ENCODE results near the gene PRPF31. TPM values are rescaled to one million over a fixed set of nuclear protein-coding genes. Genes with fewer than 3 reads are reported as not detected.

PRPF31 gene
- total RNA-seq, 1 experiment from 2014 or later: 84.4 TPM

GRCh38 chr19:54081032-54081431 is 34.5 kb upstream of the PRPF31 start, which contains the start of gene TARM1:
TARM1 (minus strand) TSS chr19:54081365; CDS start chr19:54081340, 25 bp downstream.
- H3K14ac ChIP-seq (ENCODE audit: insufficient read depth, low read length): no peak within 1 kb of the TSS
- H3K23ac ChIP-seq (ENCODE audit: insufficient read length, low read depth, low read length): no peak within 1 kb of the TSS
- H4K5ac ChIP-seq (ENCODE audit: insufficient read length, low read depth, low read length): no peak within 1 kb of the TSS
- no peak within 1 kb of the TSS for H2BK5ac ChIP-seq (ENCODE audit: insufficient read length, low read length)
- peaks cover 6% of the 10 kb centered on the region for H3K9me3 ChIP-seq (ENCODE audit: control insufficient read depth, low read depth, low read length)
- no peak within 1 kb of the TSS for H2BK120ac ChIP-seq (ENCODE audit: low read depth, low read length, poor library complexity, severe bottlenecking)
- H2AK5ac ChIP-seq (ENCODE audit: insufficient read length, low read length): no peak within 1 kb of the TSS
- no peak within 1 kb of the TSS for H4K91ac ChIP-seq (ENCODE audit: insufficient read length, low read depth, low read length)
- no peak within 1 kb of the TSS for H4K8ac ChIP-seq (replicated peaks; ENCODE audit: insufficient read length, low read depth, low read length)
- H3K36me3 Mint-ChIP-seq (ENCODE audit: insufficient read depth in 1 of 3, low read depth in 3 of 3): peaks cover 6 to 9% (median 6%) of the 10 kb centered on the region in 3 experiments
- H3T11ph ChIP-seq (ENCODE audit: low read length): no peak within 1 kb of the TSS
- H3K18ac ChIP-seq (ENCODE audit: insufficient read length, low read depth, low read length): no peak within 1 kb of the TSS
- no peaks in the 10 kb centered on the region for H3K4me1 ChIP-seq (ENCODE audit: insufficient read depth, low read length)
- H3K27ac ChIP-seq (ENCODE audit: insufficient read length, low read depth, low read length): no peak within 1 kb of the TSS
- H3K9me3 Mint-ChIP-seq: peaks cover 22 to 34% of the 10 kb centered on the region in 2 experiments
- no peaks in the 10 kb centered on the region for H3K23me2 ChIP-seq (ENCODE audit: insufficient read length, low read depth, low read length, poor library complexity, severe bottlenecking)
- no peak within 1 kb of the TSS for H2BK20ac ChIP-seq (ENCODE audit: low read depth, low read length, poor library complexity, severe bottlenecking)
- no peak within 1 kb of the TSS for H3K56ac ChIP-seq (ENCODE audit: insufficient read length, low read depth, low read length)
- no CpG with 5 or more reads among the region's 7 CpGs for WGBS (ENCODE audit: extremely low coverage, insufficient read length, low lambda C conversion rate)
- H2BK12ac ChIP-seq (ENCODE audit: insufficient read length, low read depth, low read length): no peak within 1 kb of the TSS
- no peak within 1 kb of the TSS for H3K9ac ChIP-seq (ENCODE audit: extremely low read depth, insufficient read length, low read length)
- no peak within 1 kb of the TSS for H3K4ac ChIP-seq (ENCODE audit: low read depth, low read length)
- H3K4me1 Mint-ChIP-seq: peaks cover 0 to 2% of the 10 kb centered on the region in 2 experiments; a peak in 1 of 4 replicates
- H3K27me3 Mint-ChIP-seq (ENCODE audit: low read depth): peaks cover 2% of the 10 kb centered on the region; the same call in 1 of the 2 replicates
- H3K79me2 ChIP-seq (ENCODE audit: insufficient read depth, low read length): no peaks in the 10 kb centered on the region
- no peak for DNase-seq
- no peaks in the 10 kb centered on the region for H4K20me1 ChIP-seq (ENCODE audit: control insufficient read depth, insufficient read depth, insufficient read length)
- H2AFZ ChIP-seq (ENCODE audit: low read length): no peak within 1 kb of the TSS
- no peak within 1 kb of the TSS for H2BK15ac ChIP-seq (ENCODE audit: low read depth, low read length)
- no peak within 1 kb of the TSS for H3K4me3 Mint-ChIP-seq
- H3K27me3 ChIP-seq (ENCODE audit: insufficient read depth, low read length): no peaks in the 10 kb centered on the region
- H3K4me2 ChIP-seq (ENCODE audit: insufficient read depth, insufficient read length, low read length): no peak within 1 kb of the TSS
- no peak for TF ChIP-seq CTCF (conservative IDR thresholded peaks at IDR 0.05)
- peak within 1 kb of the TSS in 1 of 3 experiments; percentile 15; a peak in 1 of 7 replicates for H3K27ac Mint-ChIP-seq
- no peaks in the 10 kb centered on the region for H3K79me1 ChIP-seq (ENCODE audit: insufficient read depth, low read depth, low read length, poor library complexity, severe bottlenecking)
